CD4-positive, alpha-beta memory T cell (primary cell): Measurements from ENCODE around the gene PCP4. TPM values are rescaled to one million over a fixed set of nuclear protein-coding genes. Genes with fewer than 3 reads are reported as not detected.

ENCODE experiments used
- CTCF ChIA-PET: fragments of 350-600 bp; sonication (Branson Sonifier 250); formaldehyde crosslinking; loops from one replicate; lab custom pipeline; 2021; ENCODE audit warnings: inconsistent platforms; ENCODE audit not compliant: partially characterized antibody; lab: Charles Lee
- POLR2A ChIA-PET: fragments of 350-600 bp; sonication (Branson Sonifier 250); formaldehyde crosslinking; loops from one replicate; lab custom pipeline; 2021; ENCODE audit not compliant: partially characterized antibody; lab: Charles Lee
- DNase-seq, 5 donors: peaks; one replicate each; pipeline versions ENCODE4 v3.0.0 to v3.0.0-alpha.2; 2020 to 2022; ENCODE audit warnings: mixed read lengths in 1 of 5
- H3K27ac ChIP-seq: one replicate; pipeline ENCODE4 v1.7.0; 2013; ENCODE audit warnings: low read depth, low read length
- H3K27me3 ChIP-seq: 2 replicates; pipeline ENCODE4 v1.7.0; 2013; ENCODE audit warnings: mild to moderate bottlenecking, low read length, moderate library complexity; ENCODE audit not compliant: insufficient read depth
- H3K36me3 ChIP-seq: 2 replicates; pipeline ENCODE4 v1.7.0; 2013; ENCODE audit warnings: mild to moderate bottlenecking, low read length, moderate library complexity; ENCODE audit not compliant: insufficient read depth
- H3K4me1 ChIP-seq: 2 replicates; pipeline ENCODE4 v1.7.0; 2013; ENCODE audit warnings: mild to moderate bottlenecking, low read length, moderate library complexity; ENCODE audit not compliant: insufficient read depth
- H3K4me3 ChIP-seq, 2 donors: one replicate each; pipeline ENCODE4 v1.7.0; 2013; ENCODE audit warnings: low read length in 2 of 2, mild to moderate bottlenecking in 1 of 2
- H3K9me3 ChIP-seq, 2 donors: one replicate each; pipeline ENCODE4 v1.7.0; 2013; ENCODE audit warnings: low read length in 2 of 2, control low read depth in 1 of 2; ENCODE audit not compliant: control insufficient read depth in 1 of 2
- H3K27ac Mint-ChIP-seq, 7 donors: one replicate each; pipeline ENCODE4 v1.8.0; 2020 to 2021; ENCODE audit warnings: mixed read lengths in 7 of 7, mild to moderate bottlenecking in 6 of 7, inconsistent platforms in 3 of 7, moderate library complexity in 3 of 7
- H3K27me3 Mint-ChIP-seq, 2 donors: one replicate each; pipeline ENCODE4 v1.8.0; 2020 to 2021; ENCODE audit warnings: mixed read lengths in 2 of 2
- H3K36me3 Mint-ChIP-seq, 2 donors: one replicate each; pipeline ENCODE4 v1.8.0; 2020 to 2021; ENCODE audit warnings: mixed read lengths in 2 of 2, inconsistent platforms in 1 of 2, mild to moderate bottlenecking in 1 of 2
- H3K4me1 Mint-ChIP-seq, 4 donors: one replicate each; pipeline ENCODE4 v1.8.0; 2020 to 2021; ENCODE audit warnings: mixed read lengths in 4 of 4, mild to moderate bottlenecking in 1 of 4
- H3K4me3 Mint-ChIP-seq, 8 donors: one replicate each; pipeline ENCODE4 v1.8.0; 2020 to 2021; ENCODE audit warnings: mixed read lengths in 8 of 8, mild to moderate bottlenecking in 7 of 8, moderate library complexity in 6 of 8, inconsistent platforms in 3 of 8
- H3K9me3 Mint-ChIP-seq, 8 donors: one replicate each; pipeline ENCODE4 v1.8.0; 2020 to 2021; ENCODE audit warnings: mixed read lengths in 8 of 8, mild to moderate bottlenecking in 5 of 8, inconsistent platforms in 3 of 8, moderate library complexity in 1 of 8
- intact Hi-C: fragments of 100-400 bp; cut with micrococcal nuclease; formaldehyde crosslinking; loops from one replicate; pipeline ENCODE4 v1.15.1; 2023
- polyA plus RNA-seq, 2 donors: library from polyadenylated mRNA; unstranded; fragments of 300-500 nt; fragmentation: Illumina TruSeq; gene quantifications; one replicate each; pipeline ENCODE4 v1.2.3, GENCODE V29; 2021
- total RNA-seq, 2 experiments: library from RNA; stranded (reverse); gene quantifications; one replicate each; pipeline ENCODE4 v1.2.3, GENCODE V29; 2021

PCP4 gene
- total RNA-seq, result not detected
- not detected for polyA plus RNA-seq

- ChIA-PET CTCF (interaction anchor here (0.7 to 1.1 kb wide), 5 partner anchors 9 to 685 kb away, joined by 3 to 4 read pairs (median 3); no protein-coding TSS in a partner anchor), POLR2A (no interaction called here)
- Histone ChIP-seq H3K4me1 (no peaks in the 10 kb centered on the region), H3K9me3 (no peaks in the 10 kb centered on the region), H3K4me3 (no peak within 1 kb of the TSS), H3K27ac (no peak within 1 kb of the TSS), H3K27me3 (no peaks in the 10 kb centered on the region), H3K36me3 (no peaks in the 10 kb centered on the region)
- intact Hi-C loops, result no loop called here
- Mint-ChIP-seq H3K9me3 (peaks cover 0 to 7% (median 0%) of the 10 kb centered on the region in 8 donors), H3K36me3 (no peaks in the 10 kb centered on the region), H3K4me1 (peaks cover 0 to 3% (median 1%) of the 10 kb centered on the region in 4 donors), H3K27ac (no peak within 1 kb of the TSS), H3K4me3 (peak within 1 kb of the TSS in 1 of 8 donors; percentile 25), H3K27me3 (peaks cover 2 to 3% of the 10 kb centered on the region in 2 donors)
- peak in 1 of 5 donors; percentile 2 for DNase-seq
Measured at GRCh38 chr21:39867198-39867650, at the start of gene PCP4. TSS of gene PCP4 (plus strand) at chr21:39867438. CDS start at chr21:39867502, 64 bp downstream.

- no peak for DNase-seq
- H3K4me1 ChIP-seq, result no peaks in the 10 kb centered on the region
- Mint-ChIP-seq H3K4me3 (no peak overlapping the region), H3K9me3 (peaks cover 0 to 7% (median 3%) of the 10 kb centered on the region in 8 donors), H3K36me3 (no peaks in the 10 kb centered on the region), H3K4me1 (no peaks in the 10 kb centered on the region), H3K27me3 (no peaks in the 10 kb centered on the region), H3K27ac (no peak overlapping the region)
- ChIA-PET POLR2A (no interaction called here), CTCF (no interaction called here)
- no peaks in the 10 kb centered on the region for H3K27me3 ChIP-seq
- H3K36me3 ChIP-seq, result no peaks in the 10 kb centered on the region
- H3K4me3 ChIP-seq, result no peak overlapping the region
- intact Hi-C loops, result no loop called here
- no peak overlapping the region for H3K27ac ChIP-seq
- H3K9me3 ChIP-seq, result no peaks in the 10 kb centered on the region
Measured at GRCh38 chr21:39818557-39818956, 48.7 kb upstream of the PCP4 start.

- Histone ChIP-seq H3K27ac (no peak overlapping the region), H3K4me3 (no peak overlapping the region), H3K27me3 (no peaks in the 10 kb centered on the region), H3K4me1 (no peaks in the 10 kb centered on the region), H3K9me3 (no peaks in the 10 kb centered on the region), H3K36me3 (no peaks in the 10 kb centered on the region)
- H3K9me3 Mint-ChIP-seq, result peaks cover 0 to 9% (median 4%) of the 10 kb centered on the region in 8 donors
- no peak overlapping the region for H3K4me3 Mint-ChIP-seq
- no peak for DNase-seq
- ChIA-PET CTCF (no interaction called here), POLR2A (no interaction called here)
- no peaks in the 10 kb centered on the region for H3K4me1 Mint-ChIP-seq
- no peaks in the 10 kb centered on the region for H3K36me3 Mint-ChIP-seq
- H3K27me3 Mint-ChIP-seq, result peaks cover 0 to 2% of the 10 kb centered on the region in 2 donors
- no peak overlapping the region for H3K27ac Mint-ChIP-seq
- intact Hi-C loops, result no loop called here
Measured at GRCh38 chr21:39822042-39822441, 45.2 kb upstream of the PCP4 start.

GRCh38 chr21:39825250-39825649 lies 42.0 kb upstream of the PCP4 start:
- no peaks in the 10 kb centered on the region for H3K36me3 Mint-ChIP-seq
- H3K9me3 Mint-ChIP-seq, result peaks cover 0 to 13% (median 2%) of the 10 kb centered on the region in 8 donors
- intact Hi-C loops, result no loop called here
- peaks cover 0 to 2% of the 10 kb centered on the region in 2 donors for H3K27me3 Mint-ChIP-seq
- H3K27ac Mint-ChIP-seq, result no peak overlapping the region
- H3K4me3 Mint-ChIP-seq, result no peak overlapping the region
- Histone ChIP-seq H3K27me3 (no peaks in the 10 kb centered on the region), H3K27ac (no peak overlapping the region), H3K9me3 (no peaks in the 10 kb centered on the region), H3K36me3 (no peaks in the 10 kb centered on the region), H3K4me3 (no peak overlapping the region), H3K4me1 (no peaks in the 10 kb centered on the region)
- ChIA-PET POLR2A (no interaction called here), CTCF (no interaction called here)
- no peaks in the 10 kb centered on the region for H3K4me1 Mint-ChIP-seq
- no peak for DNase-seq

- H3K4me1 ChIP-seq, result no peaks in the 10 kb centered on the region
- ChIA-PET POLR2A (no interaction called here), CTCF (no interaction called here)
- no peaks in the 10 kb centered on the region for H3K36me3 ChIP-seq
- H3K27me3 ChIP-seq, result no peaks in the 10 kb centered on the region
- no peak for DNase-seq
- Mint-ChIP-seq H3K27me3 (no peaks in the 10 kb centered on the region), H3K27ac (no peak overlapping the region), H3K4me1 (no peaks in the 10 kb centered on the region), H3K36me3 (no peaks in the 10 kb centered on the region), H3K4me3 (no peak overlapping the region), H3K9me3 (peaks cover 0 to 4% (median 0%) of the 10 kb centered on the region in 8 donors)
- no peaks in the 10 kb centered on the region for H3K9me3 ChIP-seq
- H3K4me3 ChIP-seq, result no peak overlapping the region
- H3K27ac ChIP-seq, result no peak overlapping the region
- intact Hi-C loops, result no loop called here
Measured at GRCh38 chr21:39834543-39834942, 32.7 kb upstream of the PCP4 start.

GRCh38 chr21:39837861-39838359 lies 29.3 kb upstream of the PCP4 start:
- Mint-ChIP-seq H3K4me1 (no peaks in the 10 kb centered on the region), H3K4me3 (no peak overlapping the region), H3K27ac (no peak overlapping the region), H3K9me3 (peaks cover 0 to 9% (median under 1%) of the 10 kb centered on the region in 8 donors), H3K36me3 (no peaks in the 10 kb centered on the region), H3K27me3 (no peaks in the 10 kb centered on the region)
- Histone ChIP-seq H3K4me1 (no peaks in the 10 kb centered on the region), H3K27me3 (no peaks in the 10 kb centered on the region), H3K27ac (no peak overlapping the region), H3K36me3 (no peaks in the 10 kb centered on the region), H3K9me3 (no peaks in the 10 kb centered on the region), H3K4me3 (no peak overlapping the region)
- intact Hi-C loops, result no loop called here
- ChIA-PET POLR2A (no interaction called here), CTCF (no interaction called here)
- no peak for DNase-seq

- intact Hi-C loops, result no loop called here
- Histone ChIP-seq H3K4me1 (no peaks in the 10 kb centered on the region), H3K9me3 (no peaks in the 10 kb centered on the region), H3K36me3 (no peaks in the 10 kb centered on the region), H3K27me3 (no peaks in the 10 kb centered on the region), H3K27ac (no peak overlapping the region), H3K4me3 (no peak overlapping the region)
- no peak for DNase-seq
- Mint-ChIP-seq H3K36me3 (no peaks in the 10 kb centered on the region), H3K27me3 (no peaks in the 10 kb centered on the region), H3K4me1 (no peaks in the 10 kb centered on the region), H3K4me3 (no peak overlapping the region), H3K27ac (no peak overlapping the region), H3K9me3 (peaks cover 0 to 10% (median 4%) of the 10 kb centered on the region in 8 donors)
- ChIA-PET CTCF (no interaction called here), POLR2A (no interaction called here)
Measured at GRCh38 chr21:39840373-39841097, 26.7 kb upstream of the PCP4 start.
